Mesendoderm (in vitro differentiated cells): ENCODE measurements around the gene LMF1.
A peak's percentile ranks its signal among the peaks of the same experiment; 100 is the strongest.

Experiments used
- DNase-seq: peaks from one replicate; pipeline ENCODE4 v3.0.0; 2013
- H2AK5ac ChIP-seq: 2 replicates; pipeline ENCODE4 v1.6.1; 2013; ENCODE audit warnings: low read length, inconsistent platforms
- H2BK120ac ChIP-seq: 2 replicates; pipeline ENCODE4 v1.6.1; 2013; ENCODE audit warnings: low read depth, mild to moderate bottlenecking, low read length, moderate library complexity, mixed read lengths
- H2BK15ac ChIP-seq: replicated peaks from 2 replicates; pipeline ENCODE4 v1.6.1; 2013; ENCODE audit warnings: low read depth, mild to moderate bottlenecking, moderate library complexity
- H2BK5ac ChIP-seq: 2 replicates; pipeline ENCODE4 v1.6.1; 2013; ENCODE audit warnings: low read length, inconsistent platforms
- H3K18ac ChIP-seq: 2 replicates; pipeline ENCODE4 v1.6.1; 2013; ENCODE audit warnings: mild to moderate bottlenecking, low read length, mixed read lengths
- H3K23ac ChIP-seq: one replicate; pipeline ENCODE4 v1.6.1; 2013; ENCODE audit warnings: low read length
- H3K27ac ChIP-seq: 2 replicates; pipeline ENCODE4 v1.5.1; 2013; ENCODE audit warnings: low read depth, mild to moderate bottlenecking, inconsistent platforms, low read length, moderate library complexity
- H3K27me3 ChIP-seq: 2 replicates; pipeline ENCODE4 v1.6.1; 2013; ENCODE audit warnings: low read length, control low read depth, mild to moderate bottlenecking, inconsistent platforms; ENCODE audit not compliant: insufficient read depth, poor library complexity
- H3K36me3 ChIP-seq: 2 replicates; pipeline ENCODE4 v1.6.1; 2013; ENCODE audit warnings: low read length, inconsistent platforms; ENCODE audit not compliant: control insufficient read depth, insufficient read depth
- H3K4ac ChIP-seq: one replicate; pipeline ENCODE4 v1.6.1; 2013; ENCODE audit warnings: low read depth, mild to moderate bottlenecking, low read length, moderate library complexity
- H3K4me1 ChIP-seq: 2 replicates; pipeline ENCODE4 v1.6.1; 2013; ENCODE audit warnings: low read depth, low read length, inconsistent platforms; ENCODE audit not compliant: control insufficient read depth
- H3K4me2 ChIP-seq: 2 replicates; pipeline ENCODE4 v1.6.1; 2013; ENCODE audit warnings: low read length
- H3K4me3 ChIP-seq: 2 replicates; pipeline ENCODE4 v1.5.1; 2013; ENCODE audit warnings: mild to moderate bottlenecking, low read length
- H3K56ac ChIP-seq: one replicate; pipeline ENCODE4 v1.6.1; 2013; ENCODE audit warnings: low read length
- H3K79me1 ChIP-seq: 2 replicates; pipeline ENCODE4 v1.6.1; 2013; ENCODE audit warnings: low read length, inconsistent platforms
- H3K79me2 ChIP-seq: 2 replicates; pipeline ENCODE4 v1.6.1; 2013; ENCODE audit warnings: mild to moderate bottlenecking, low read length; ENCODE audit not compliant: control insufficient read depth, insufficient read depth
- H3K9ac ChIP-seq: 2 replicates; pipeline ENCODE4 v1.6.1; 2013; ENCODE audit warnings: low read length, inconsistent platforms
- H4K5ac ChIP-seq: one replicate; pipeline ENCODE4 v1.6.1; 2013; ENCODE audit warnings: low read length
- H4K8ac ChIP-seq: one replicate; pipeline ENCODE4 v1.6.1; 2013; ENCODE audit warnings: low read depth, mild to moderate bottlenecking, control low read depth, low read length, moderate library complexity
- WGBS: extraction: QIAGEN DNeasy Blood & Tissue Kit; methylation state at CpG from one replicate; pipeline ENCODE4 v1.1.7; 2013; ENCODE audit warnings: low lambda C conversion rate, missing lambda C conversion rate; ENCODE audit not compliant: insufficient coverage; ENCODE audit errors: extremely low coverage; 5-methylcytosine and 5-hydroxymethylcytosine counted together

LMF1 gene

GRCh38 chr16:916035-916799 is 54.6 kb downstream of the LMF1 start:
- H3K9ac ChIP-seq, result no peak overlapping the region
- no peak overlapping the region for H4K5ac ChIP-seq
- no peak overlapping the region for H3K4ac ChIP-seq
- DNase-seq, result no peak
- no peaks in the 10 kb centered on the region for H3K79me2 ChIP-seq
- H2BK15ac ChIP-seq, result no peak overlapping the region
- no peak overlapping the region for H3K18ac ChIP-seq
- no peak overlapping the region for H2AK5ac ChIP-seq
- WGBS, result no CpG with 5 or more reads among the region's 26 CpGs
- no peak overlapping the region for H2BK120ac ChIP-seq
- H3K23ac ChIP-seq, result no peak overlapping the region
- H3K27me3 ChIP-seq, result no peaks in the 10 kb centered on the region
- H3K79me1 ChIP-seq, result no peaks in the 10 kb centered on the region
- no peak overlapping the region for H3K4me2 ChIP-seq
- H3K27ac ChIP-seq, result no peak overlapping the region
- H4K8ac ChIP-seq, result no peak overlapping the region
- no peak overlapping the region for H2BK5ac ChIP-seq
- no peak overlapping the region for H3K4me3 ChIP-seq
- H3K36me3 ChIP-seq, result no peaks in the 10 kb centered on the region
- H3K4me1 ChIP-seq, result no peaks in the 10 kb centered on the region
- no peak overlapping the region for H3K56ac ChIP-seq

GRCh38 chr16:915546-915945 is 55.2 kb downstream of the LMF1 start:
- H2BK15ac ChIP-seq, result no peak overlapping the region
- no peak overlapping the region for H3K27ac ChIP-seq
- H3K4me2 ChIP-seq, result no peak overlapping the region
- H2AK5ac ChIP-seq, result no peak overlapping the region
- no peak overlapping the region for H3K4me3 ChIP-seq
- H4K8ac ChIP-seq, result no peak overlapping the region
- H3K79me2 ChIP-seq, result no peaks in the 10 kb centered on the region
- no peak overlapping the region for H3K23ac ChIP-seq
- no peaks in the 10 kb centered on the region for H3K79me1 ChIP-seq
- no peak overlapping the region for H3K9ac ChIP-seq
- H2BK5ac ChIP-seq, result no peak overlapping the region
- H3K4me1 ChIP-seq, result no peaks in the 10 kb centered on the region
- H4K5ac ChIP-seq, result no peak overlapping the region
- DNase-seq, result no peak
- H2BK120ac ChIP-seq, result no peak overlapping the region
- no peaks in the 10 kb centered on the region for H3K36me3 ChIP-seq
- H3K4ac ChIP-seq, result no peak overlapping the region
- H3K27me3 ChIP-seq, result no peaks in the 10 kb centered on the region
- WGBS, result no CpG with 5 or more reads among the region's 19 CpGs
- no peak overlapping the region for H3K56ac ChIP-seq
- no peak overlapping the region for H3K18ac ChIP-seq

- no peak overlapping the region for H3K4ac ChIP-seq
- no peak overlapping the region for H3K4me3 ChIP-seq
- H2BK5ac ChIP-seq, result no peak overlapping the region
- peak; percentile 23 for DNase-seq
- H2BK120ac ChIP-seq, result no peak overlapping the region
- no peaks in the 10 kb centered on the region for H3K4me1 ChIP-seq
- no peak overlapping the region for H3K23ac ChIP-seq
- no peak overlapping the region for H2AK5ac ChIP-seq
- no peaks in the 10 kb centered on the region for H3K36me3 ChIP-seq
- no peak overlapping the region for H3K27ac ChIP-seq
- H4K5ac ChIP-seq, result no peak overlapping the region
- H3K18ac ChIP-seq, result no peak overlapping the region
- no peak overlapping the region for H3K4me2 ChIP-seq
- H3K27me3 ChIP-seq, result no peaks in the 10 kb centered on the region
- no peak overlapping the region for H2BK15ac ChIP-seq
- no peaks in the 10 kb centered on the region for H3K79me1 ChIP-seq
- H4K8ac ChIP-seq, result no peak overlapping the region
- WGBS, result no CpG with 5 or more reads among the region's 4 CpGs
- no peak overlapping the region for H3K9ac ChIP-seq
- H3K56ac ChIP-seq, result no peak overlapping the region
- H3K79me2 ChIP-seq, result no peaks in the 10 kb centered on the region
Observed at GRCh38 chr16:914440-914839, 56.3 kb downstream of the LMF1 start.

- no CpG with 5 or more reads among the region's 26 CpGs for WGBS
- H3K79me1 ChIP-seq, result no peaks in the 10 kb centered on the region
- no peaks in the 10 kb centered on the region for H3K36me3 ChIP-seq
- no peak overlapping the region for H3K27ac ChIP-seq
- H3K23ac ChIP-seq, result no peak overlapping the region
- no peaks in the 10 kb centered on the region for H3K79me2 ChIP-seq
- H4K8ac ChIP-seq, result no peak overlapping the region
- no peaks in the 10 kb centered on the region for H3K27me3 ChIP-seq
- H2BK120ac ChIP-seq, result no peak overlapping the region
- no peak overlapping the region for H2BK5ac ChIP-seq
- H3K4me2 ChIP-seq, result no peak overlapping the region
- no peak for DNase-seq
- H2AK5ac ChIP-seq, result no peak overlapping the region
- H3K4me3 ChIP-seq, result no peak overlapping the region
- no peak overlapping the region for H4K5ac ChIP-seq
- no peak overlapping the region for H2BK15ac ChIP-seq
- H3K4ac ChIP-seq, result no peak overlapping the region
- no peak overlapping the region for H3K56ac ChIP-seq
- H3K18ac ChIP-seq, result no peak overlapping the region
- no peaks in the 10 kb centered on the region for H3K4me1 ChIP-seq
- H3K9ac ChIP-seq, result no peak overlapping the region
Observed at GRCh38 chr16:913817-914439, 56.9 kb downstream of the LMF1 start.

GRCh38 chr16:912684-913613 is 57.8 kb downstream of the LMF1 start:
- no peak overlapping the region for H4K5ac ChIP-seq
- H3K27me3 ChIP-seq, result no peaks in the 10 kb centered on the region
- no peak overlapping the region for H3K23ac ChIP-seq
- no peak overlapping the region for H3K9ac ChIP-seq
- DNase-seq, result no peak
- H2AK5ac ChIP-seq, result no peak overlapping the region
- no peak overlapping the region for H2BK15ac ChIP-seq
- no peaks in the 10 kb centered on the region for H3K4me1 ChIP-seq
- no peak overlapping the region for H3K4me2 ChIP-seq
- H4K8ac ChIP-seq, result no peak overlapping the region
- H3K27ac ChIP-seq, result no peak overlapping the region
- no peak overlapping the region for H2BK5ac ChIP-seq
- no peaks in the 10 kb centered on the region for H3K79me1 ChIP-seq
- no peaks in the 10 kb centered on the region for H3K36me3 ChIP-seq
- no peak overlapping the region for H3K56ac ChIP-seq
- H3K18ac ChIP-seq, result no peak overlapping the region
- no peaks in the 10 kb centered on the region for H3K79me2 ChIP-seq
- no peak overlapping the region for H2BK120ac ChIP-seq
- no CpG with 5 or more reads among the region's 56 CpGs for WGBS
- no peak overlapping the region for H3K4me3 ChIP-seq
- no peak overlapping the region for H3K4ac ChIP-seq
